CD14-positive monocyte (primary cell): ENCODE measurements around the gene ADSL. TPM values are rescaled to one million over a fixed set of nuclear protein-coding genes. Genes with fewer than 3 reads are reported as not detected.
A peak's percentile ranks its signal among the peaks of the same experiment; 100 is the strongest.

ENCODE experiments used
- DNase-seq, 3 donors: peaks; one replicate each; pipeline ENCODE4 v3.0.0-alpha.2; 2011 to 2022
- H2AFZ ChIP-seq: 2 replicates; pipeline ENCODE4 v1.6.0; 2012; ENCODE audit warnings: mild to moderate bottlenecking, low read depth, low read length, inconsistent platforms; ENCODE audit not compliant: insufficient read depth, poor library complexity, severe bottlenecking
- H3K27ac ChIP-seq, 2 donors: 1 replicate in 1 of 2; 2 replicates in 1 of 2; pipeline ENCODE4 v1.5.1; 2012 to 2013; ENCODE audit warnings: low read length in 2 of 2, control low read depth in 1 of 2, inconsistent platforms in 1 of 2, low read depth in 1 of 2, mild to moderate bottlenecking in 1 of 2
- H3K27me3 ChIP-seq, 2 donors: one replicate each; pipeline versions ENCODE4 v1.6.0 to v1.6.1; 2011 to 2013; ENCODE audit warnings: low read length in 2 of 2; ENCODE audit not compliant: control insufficient read depth in 2 of 2, insufficient read depth in 2 of 2
- H3K36me3 ChIP-seq, 2 donors: replicated peaks in 1 of 2; 1 replicate in 1 of 2; 2 replicates in 1 of 2; pipeline versions ENCODE4 v1.5.1 to v1.6.1; 2012 to 2013; ENCODE audit warnings: low read length in 2 of 2, control low read depth in 1 of 2, inconsistent platforms in 1 of 2, mild to moderate bottlenecking in 1 of 2; ENCODE audit not compliant: insufficient read depth in 2 of 2, control insufficient read depth in 1 of 2
- H3K4me1 ChIP-seq, 2 donors: 1 replicate in 1 of 2; 2 replicates in 1 of 2; pipeline versions ENCODE4 v1.5.1 to v1.6.1; 2012 to 2013; ENCODE audit warnings: low read length in 2 of 2, control low read depth in 1 of 2, inconsistent platforms in 1 of 2, mild to moderate bottlenecking in 1 of 2, moderate library complexity in 1 of 2; ENCODE audit not compliant: insufficient read depth in 2 of 2, control insufficient read depth in 1 of 2
- H3K4me2 ChIP-seq: replicated peaks from 2 replicates; pipeline ENCODE3; 2012; ENCODE audit warnings: low read length, moderate library complexity, mild to moderate bottlenecking; ENCODE audit not compliant: poor library complexity, severe bottlenecking; ENCODE audit errors: extremely low read depth
- H3K4me3 ChIP-seq, 3 experiments: fragments of 200-600 bp in 1 of 3; sonication (generic) in 1 of 3; replicated peaks in 1 of 3; 1 replicate in 2 of 3; 2 replicates in 1 of 3; pipeline ENCODE4 v1.5.1; 2011 to 2013; ENCODE audit warnings: low read length in 3 of 3, mild to moderate bottlenecking in 3 of 3, control low read depth in 2 of 3, low read depth in 2 of 3, inconsistent platforms in 1 of 3, moderate library complexity in 1 of 3
- H3K79me2 ChIP-seq: 2 replicates; pipeline ENCODE4 v1.6.0; 2012; ENCODE audit warnings: mild to moderate bottlenecking, control low read depth, inconsistent platforms, low read length, moderate library complexity; ENCODE audit not compliant: insufficient read depth
- H3K9ac ChIP-seq: 2 replicates; pipeline ENCODE4 v1.6.0; 2017; ENCODE audit warnings: low read length, mild to moderate bottlenecking; ENCODE audit not compliant: insufficient read depth, poor library complexity, severe bottlenecking
- H3K9me3 ChIP-seq, 2 donors: replicated peaks in 1 of 2; 1 replicate in 1 of 2; 2 replicates in 1 of 2; pipeline versions ENCODE4 v1.5.1 to v1.6.1; 2012 to 2013; ENCODE audit warnings: low read length in 2 of 2, control low read depth in 1 of 2; ENCODE audit not compliant: control insufficient read depth in 1 of 2, insufficient read depth in 1 of 2
- H4K20me1 ChIP-seq: 2 replicates; pipeline ENCODE4 v1.6.0; 2012; ENCODE audit warnings: mild to moderate bottlenecking, low read length, control low read depth, moderate library complexity; ENCODE audit not compliant: insufficient read depth
- H3K27ac Mint-ChIP-seq, 7 donors: one replicate each; pipeline ENCODE4 v1.8.0; 2020; ENCODE audit warnings: mild to moderate bottlenecking in 7 of 7, mixed read lengths in 7 of 7, moderate library complexity in 6 of 7, inconsistent platforms in 2 of 7
- H3K27me3 Mint-ChIP-seq, 3 donors: one replicate each; pipeline ENCODE4 v1.8.0; 2021 to 2022; ENCODE audit warnings: low read depth in 3 of 3, mild to moderate bottlenecking in 3 of 3, mixed read lengths in 3 of 3, moderate library complexity in 3 of 3, inconsistent platforms in 1 of 3
- H3K36me3 Mint-ChIP-seq, 2 donors: one replicate each; pipeline ENCODE4 v1.8.0; 2020; ENCODE audit warnings: mixed read lengths in 2 of 2, inconsistent platforms in 1 of 2, mild to moderate bottlenecking in 1 of 2
- H3K4me1 Mint-ChIP-seq: one replicate; pipeline ENCODE4 v1.8.0; 2020; ENCODE audit warnings: mild to moderate bottlenecking, mixed read lengths
- H3K4me3 Mint-ChIP-seq, 2 donors: one replicate each; pipeline ENCODE4 v1.8.0; 2020; ENCODE audit warnings: mild to moderate bottlenecking in 2 of 2, mixed read lengths in 2 of 2, moderate library complexity in 1 of 2
- H3K9me3 Mint-ChIP-seq, 7 donors: one replicate each; pipeline ENCODE4 v1.8.0; 2020 to 2022; ENCODE audit warnings: mixed read lengths in 7 of 7, mild to moderate bottlenecking in 6 of 7, moderate library complexity in 6 of 7, inconsistent platforms in 2 of 7
- WGBS: methylation state at CpG from one replicate; pipeline ENCODE4 v1.1.5; 2013; ENCODE audit warnings: missing lambda C conversion rate; ENCODE audit not compliant: insufficient coverage; 5-methylcytosine and 5-hydroxymethylcytosine counted together
- intact Hi-C, 2 donors: fragments of 100-400 bp; cut with micrococcal nuclease; formaldehyde crosslinking; loops; one replicate each; pipeline versions ENCODE4 v1.15.0 to v1.15.1; 2023
- polyA plus RNA-seq, 3 donors: library from polyadenylated mRNA; depleted of rRNA in 1 of 3; unstranded in 2 of 3; stranded (reverse) in 1 of 3; fragments of 300-500 nt in 2 of 3; fragments of >200 nt in 1 of 3; fragmentation: Illumina TruSeq in 2 of 3; gene quantifications; 1 replicate in 2 of 3; 2 replicates in 1 of 3; pipeline ENCODE4 v1.2.3, GENCODE V29; 2012 to 2021
- TF ChIP-seq, protein P1 (sequence below): fragments of 200-600 bp; IDR thresholded peaks from one replicate; pipeline ENCODE4 v1.8.0; 2022; ENCODE audit warnings: antibody characterized with exemption, mild to moderate bottlenecking

The ADSL gene
- polyA plus RNA-seq, 3 donors: 56.7 to 82.3 (median 65.1) TPM

DNA sequence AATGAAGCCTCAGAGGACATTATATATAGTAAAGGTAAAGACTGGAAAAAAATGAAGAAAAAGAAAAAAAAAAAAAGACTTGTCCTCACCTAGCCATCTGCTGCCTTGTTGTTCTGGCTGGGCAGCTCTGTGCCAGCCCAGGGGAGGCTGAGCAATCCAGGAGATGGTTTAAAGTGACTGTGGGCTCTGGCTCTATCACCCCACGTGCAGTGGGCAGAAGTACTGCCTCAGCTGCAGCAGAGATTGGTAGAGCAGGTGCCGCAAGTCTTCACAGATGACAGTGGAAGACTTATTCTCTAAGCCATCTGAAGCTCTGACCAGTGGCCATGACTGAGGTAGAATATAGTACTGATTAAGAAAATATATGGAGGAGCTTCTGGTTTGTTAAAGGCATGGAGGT, 86.3 kb downstream of the ADSL start:
- peaks cover 73% of the 10 kb centered on the region for H3K4me1 Mint-ChIP-seq
- H3K36me3 ChIP-seq: peaks cover 50 to 63% of the 10 kb centered on the region in 2 donors

DNA sequence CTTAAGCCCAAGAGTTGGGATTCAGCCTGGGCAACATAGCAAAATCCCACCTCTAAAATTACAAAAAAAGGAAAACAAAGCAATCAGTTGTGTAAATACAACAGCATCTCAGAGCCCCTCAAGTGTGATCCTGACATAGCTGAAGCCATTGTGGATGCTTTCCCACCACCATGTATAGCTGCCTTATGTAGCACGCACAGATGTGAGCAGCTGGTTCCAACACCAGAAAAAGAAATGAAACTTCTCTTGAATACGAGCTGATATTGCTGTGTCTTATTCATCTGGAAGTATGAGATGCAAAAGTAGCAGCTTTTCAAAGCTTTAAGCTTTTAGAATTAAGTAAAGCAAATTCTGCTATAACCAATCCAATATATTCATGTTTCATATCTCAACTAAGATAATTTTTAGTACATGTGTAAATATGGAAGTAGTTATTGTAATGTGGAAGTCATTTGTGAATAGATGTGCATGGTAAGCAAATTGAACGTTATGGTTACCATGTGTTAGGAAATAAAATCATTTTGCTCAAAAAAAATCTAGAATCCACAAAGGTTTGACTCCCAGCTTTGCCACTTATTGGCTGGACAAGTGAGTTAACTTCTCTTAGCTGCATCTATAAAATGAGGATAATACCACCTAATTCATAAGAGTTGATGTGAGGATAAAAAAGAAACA, 87.3 kb downstream of the ADSL start:
- Histone ChIP-seq H2AFZ (no peak overlapping the region), H3K9me3 (no peaks in the 10 kb centered on the region), H3K27ac (peak overlapping the region in 1 of 2 donors; percentile 76), H3K4me1 (peaks cover 68 to 72% of the 10 kb centered on the region in 2 donors), H3K36me3 (peaks cover 41 to 53% of the 10 kb centered on the region in 2 donors), H3K27me3 (no peaks in the 10 kb centered on the region), H4K20me1 (peaks cover 100% of the 10 kb centered on the region), H3K79me2 (peaks cover 94% of the 10 kb centered on the region), H3K4me2 (no peak overlapping the region), H3K9ac (no peak overlapping the region), H3K4me3 (no peak overlapping the region)
- Mint-ChIP-seq H3K36me3 (peaks cover 47 to 67% of the 10 kb centered on the region in 2 donors), H3K27me3 (peaks cover 0 to 1% (median 0%) of the 10 kb centered on the region in 3 donors), H3K27ac (peak overlapping the region; percentile 41 to 98 (median 89)), H3K4me3 (no peak overlapping the region), H3K4me1 (peaks cover 83% of the 10 kb centered on the region), H3K9me3 (no peaks in the 10 kb centered on the region)
- no CpG with 5 or more reads among the region's 3 CpGs for WGBS
- DNase-seq: no peak
- TF ChIP-seq, protein P1, sequence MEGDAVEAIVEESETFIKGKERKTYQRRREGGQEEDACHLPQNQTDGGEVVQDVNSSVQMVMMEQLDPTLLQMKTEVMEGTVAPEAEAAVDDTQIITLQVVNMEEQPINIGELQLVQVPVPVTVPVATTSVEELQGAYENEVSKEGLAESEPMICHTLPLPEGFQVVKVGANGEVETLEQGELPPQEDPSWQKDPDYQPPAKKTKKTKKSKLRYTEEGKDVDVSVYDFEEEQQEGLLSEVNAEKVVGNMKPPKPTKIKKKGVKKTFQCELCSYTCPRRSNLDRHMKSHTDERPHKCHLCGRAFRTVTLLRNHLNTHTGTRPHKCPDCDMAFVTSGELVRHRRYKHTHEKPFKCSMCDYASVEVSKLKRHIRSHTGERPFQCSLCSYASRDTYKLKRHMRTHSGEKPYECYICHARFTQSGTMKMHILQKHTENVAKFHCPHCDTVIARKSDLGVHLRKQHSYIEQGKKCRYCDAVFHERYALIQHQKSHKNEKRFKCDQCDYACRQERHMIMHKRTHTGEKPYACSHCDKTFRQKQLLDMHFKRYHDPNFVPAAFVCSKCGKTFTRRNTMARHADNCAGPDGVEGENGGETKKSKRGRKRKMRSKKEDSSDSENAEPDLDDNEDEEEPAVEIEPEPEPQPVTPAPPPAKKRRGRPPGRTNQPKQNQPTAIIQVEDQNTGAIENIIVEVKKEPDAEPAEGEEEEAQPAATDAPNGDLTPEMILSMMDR: no peak
- intact Hi-C loops: no loop called here

More for the DNA sequence above, 86.3 kb downstream of the ADSL start:
- no peak overlapping the region for H2AFZ ChIP-seq
- no peak overlapping the region for H3K4me2 ChIP-seq
- peaks cover 0 to 1% (median 0%) of the 10 kb centered on the region in 3 donors for H3K27me3 Mint-ChIP-seq
- no peaks in the 10 kb centered on the region for H3K9me3 ChIP-seq
- intact Hi-C loops: no loop called here
- no peak for DNase-seq
- H3K27me3 ChIP-seq: no peaks in the 10 kb centered on the region
- peak overlapping the region; percentile 34 to 76 for H3K27ac ChIP-seq
- TF ChIP-seq, protein P1: no peak
- H3K9me3 Mint-ChIP-seq: no peaks in the 10 kb centered on the region
- peaks cover 94% of the 10 kb centered on the region for H3K79me2 ChIP-seq
- H3K36me3 Mint-ChIP-seq: peaks cover 54 to 72% of the 10 kb centered on the region in 2 donors
- no peak overlapping the region for H3K9ac ChIP-seq
- WGBS: 83% methylated on average over 1 of the region's 2 CpGs
- H4K20me1 ChIP-seq: peaks cover 100% of the 10 kb centered on the region
- H3K4me3 Mint-ChIP-seq: no peak overlapping the region
- peaks cover 59 to 62% of the 10 kb centered on the region in 2 donors for H3K4me1 ChIP-seq
- H3K4me3 ChIP-seq: no peak overlapping the region
- H3K27ac Mint-ChIP-seq: peak overlapping the region; percentile 50 to 90 (median 74)
